HL-60 (cell line): Measurements from ENCODE around the gene LMF1.

ENCODE experiments used
- DNase-seq, 2 experiments: peaks; one replicate each; pipeline ENCODE4 v3.0.0-alpha.2; 2010 to 2020; ENCODE audit warnings: low read depth in 1 of 2, low spot score in 1 of 2
- H3K27ac ChIP-seq: fragments of 250-450 bp; sonication (Bioruptor Pico); replicated peaks from 2 replicates; pipeline ENCODE4 v1.5.1; 2020; ENCODE audit warnings: mild to moderate bottlenecking, moderate library complexity
- H3K27me3 ChIP-seq: fragments of 250-450 bp; sonication (Bioruptor Pico); 2 replicates; pipeline ENCODE4 v1.5.1; 2021; ENCODE audit warnings: mild to moderate bottlenecking, moderate library complexity; ENCODE audit not compliant: insufficient read depth, poor library complexity, severe bottlenecking
- H3K4me3 ChIP-seq: replicated peaks from 2 replicates; pipeline ENCODE4 v1.5.1; 2011; ENCODE audit warnings: mild to moderate bottlenecking, control low read depth, low read length; ENCODE audit not compliant: insufficient read depth
- GABPA ChIP-seq: IDR thresholded peaks from 2 replicates; pipeline ENCODE4 v1.6.1; 2012; ENCODE audit warnings: low read depth
- POLR2AphosphoS5 ChIP-seq: IDR thresholded peaks from 2 replicates; pipeline ENCODE4 v1.6.1; 2012; ENCODE audit warnings: low read depth
- SPI1 ChIP-seq: IDR thresholded peaks from 2 replicates; pipeline ENCODE4 v1.6.1; 2012; ENCODE audit warnings: low read depth, mild to moderate bottlenecking, borderline replicate concordance
- TF ChIP-seq, protein P1 (sequence below): IDR thresholded peaks from 2 replicates; pipeline ENCODE4 v1.6.1; 2012; ENCODE audit warnings: low read depth; ENCODE audit not compliant: insufficient replicate concordance
- TF ChIP-seq, protein P2 (sequence below): IDR thresholded peaks from one replicate; pipeline ENCODE4 v1.5.1; 2011; ENCODE audit warnings: low read length, control low read depth, inconsistent platforms; ENCODE audit not compliant: insufficient read depth

LMF1 gene

DNA sequence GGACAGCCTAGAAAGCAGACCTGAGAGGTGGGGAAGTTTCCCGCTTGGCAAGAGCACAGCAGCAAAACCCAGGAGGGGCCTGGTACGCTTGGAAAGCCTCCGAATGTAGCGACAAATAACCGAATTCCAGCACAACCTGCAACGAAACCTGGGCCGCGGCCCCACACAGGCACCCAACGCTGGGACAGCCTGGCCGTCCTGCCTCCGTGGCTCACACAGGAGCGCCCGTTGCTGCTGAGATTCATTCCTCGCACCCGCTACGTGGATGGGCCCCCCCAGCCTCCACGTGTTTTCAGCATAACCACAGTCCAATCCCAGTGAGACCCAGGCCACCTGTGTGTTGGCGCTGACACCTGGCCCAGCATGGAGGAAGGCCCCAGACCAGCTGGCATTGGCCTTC, 42.9 kb downstream of the LMF1 start:
- Histone ChIP-seq H3K4me3 (no peak overlapping the region), H3K27ac (no peak overlapping the region), H3K27me3 (no peaks in the 10 kb centered on the region)
- DNase-seq, result no peak
- TF ChIP-seq, protein P1, sequence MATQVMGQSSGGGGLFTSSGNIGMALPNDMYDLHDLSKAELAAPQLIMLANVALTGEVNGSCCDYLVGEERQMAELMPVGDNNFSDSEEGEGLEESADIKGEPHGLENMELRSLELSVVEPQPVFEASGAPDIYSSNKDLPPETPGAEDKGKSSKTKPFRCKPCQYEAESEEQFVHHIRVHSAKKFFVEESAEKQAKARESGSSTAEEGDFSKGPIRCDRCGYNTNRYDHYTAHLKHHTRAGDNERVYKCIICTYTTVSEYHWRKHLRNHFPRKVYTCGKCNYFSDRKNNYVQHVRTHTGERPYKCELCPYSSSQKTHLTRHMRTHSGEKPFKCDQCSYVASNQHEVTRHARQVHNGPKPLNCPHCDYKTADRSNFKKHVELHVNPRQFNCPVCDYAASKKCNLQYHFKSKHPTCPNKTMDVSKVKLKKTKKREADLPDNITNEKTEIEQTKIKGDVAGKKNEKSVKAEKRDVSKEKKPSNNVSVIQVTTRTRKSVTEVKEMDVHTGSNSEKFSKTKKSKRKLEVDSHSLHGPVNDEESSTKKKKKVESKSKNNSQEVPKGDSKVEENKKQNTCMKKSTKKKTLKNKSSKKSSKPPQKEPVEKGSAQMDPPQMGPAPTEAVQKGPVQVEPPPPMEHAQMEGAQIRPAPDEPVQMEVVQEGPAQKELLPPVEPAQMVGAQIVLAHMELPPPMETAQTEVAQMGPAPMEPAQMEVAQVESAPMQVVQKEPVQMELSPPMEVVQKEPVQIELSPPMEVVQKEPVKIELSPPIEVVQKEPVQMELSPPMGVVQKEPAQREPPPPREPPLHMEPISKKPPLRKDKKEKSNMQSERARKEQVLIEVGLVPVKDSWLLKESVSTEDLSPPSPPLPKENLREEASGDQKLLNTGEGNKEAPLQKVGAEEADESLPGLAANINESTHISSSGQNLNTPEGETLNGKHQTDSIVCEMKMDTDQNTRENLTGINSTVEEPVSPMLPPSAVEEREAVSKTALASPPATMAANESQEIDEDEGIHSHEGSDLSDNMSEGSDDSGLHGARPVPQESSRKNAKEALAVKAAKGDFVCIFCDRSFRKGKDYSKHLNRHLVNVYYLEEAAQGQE, result no peak
- TF ChIP-seq, protein P2, sequence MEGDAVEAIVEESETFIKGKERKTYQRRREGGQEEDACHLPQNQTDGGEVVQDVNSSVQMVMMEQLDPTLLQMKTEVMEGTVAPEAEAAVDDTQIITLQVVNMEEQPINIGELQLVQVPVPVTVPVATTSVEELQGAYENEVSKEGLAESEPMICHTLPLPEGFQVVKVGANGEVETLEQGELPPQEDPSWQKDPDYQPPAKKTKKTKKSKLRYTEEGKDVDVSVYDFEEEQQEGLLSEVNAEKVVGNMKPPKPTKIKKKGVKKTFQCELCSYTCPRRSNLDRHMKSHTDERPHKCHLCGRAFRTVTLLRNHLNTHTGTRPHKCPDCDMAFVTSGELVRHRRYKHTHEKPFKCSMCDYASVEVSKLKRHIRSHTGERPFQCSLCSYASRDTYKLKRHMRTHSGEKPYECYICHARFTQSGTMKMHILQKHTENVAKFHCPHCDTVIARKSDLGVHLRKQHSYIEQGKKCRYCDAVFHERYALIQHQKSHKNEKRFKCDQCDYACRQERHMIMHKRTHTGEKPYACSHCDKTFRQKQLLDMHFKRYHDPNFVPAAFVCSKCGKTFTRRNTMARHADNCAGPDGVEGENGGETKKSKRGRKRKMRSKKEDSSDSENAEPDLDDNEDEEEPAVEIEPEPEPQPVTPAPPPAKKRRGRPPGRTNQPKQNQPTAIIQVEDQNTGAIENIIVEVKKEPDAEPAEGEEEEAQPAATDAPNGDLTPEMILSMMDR, result no peak
- TF ChIP-seq SPI1, result no peak

- no peak for TF ChIP-seq SPI1
- no peak for TF ChIP-seq POLR2AphosphoS5
- TF ChIP-seq GABPA, result no peak
- TF ChIP-seq, protein P2, result no peak
- TF ChIP-seq, protein P1, result no peak
- Histone ChIP-seq H3K4me3 (no peak overlapping the region), H3K27ac (no peak overlapping the region), H3K27me3 (no peaks in the 10 kb centered on the region)
- no peak for DNase-seq
These were observed 43.4 kb downstream of the LMF1 start for GRCh38 chr16:927406-927805.

- TF ChIP-seq, protein P2, result no peak
- TF ChIP-seq SPI1, result no peak
These were observed 44.1 kb downstream of the LMF1 start for GRCh38 chr16:926715-927114.

DNA sequence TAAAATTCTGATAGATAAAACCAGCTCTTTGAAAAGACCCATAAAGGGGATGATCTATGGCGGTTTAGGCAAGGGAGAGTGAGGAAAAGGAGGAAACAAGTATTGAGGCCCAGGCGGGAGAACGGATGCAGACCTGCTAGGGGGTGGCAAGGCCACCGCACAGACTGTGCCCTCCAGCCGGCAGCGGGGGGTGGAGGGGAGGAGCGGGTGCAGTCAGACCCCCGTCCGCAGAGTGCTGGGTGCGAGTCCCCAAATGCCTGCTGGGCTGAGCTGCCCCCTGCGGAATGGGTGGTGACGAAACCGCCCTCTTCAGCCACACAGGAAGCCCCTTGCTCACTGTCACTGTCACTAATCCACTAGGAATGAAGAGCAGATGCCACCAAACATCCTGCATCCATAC, 46.0 kb downstream of the LMF1 start:
- no peak for DNase-seq
- no peak for TF ChIP-seq SPI1
- no peak for TF ChIP-seq GABPA
- TF ChIP-seq, protein P1, result no peak
- TF ChIP-seq, protein P2, result no peak
- TF ChIP-seq POLR2AphosphoS5, result no peak
- Histone ChIP-seq H3K27ac (no peak overlapping the region), H3K4me3 (no peak overlapping the region), H3K27me3 (no peaks in the 10 kb centered on the region)

More at GRCh38 chr16:926715-927114, 44.1 kb downstream of the LMF1 start:
- DNase-seq, result no peak
- Histone ChIP-seq H3K4me3 (no peak overlapping the region), H3K27ac (no peak overlapping the region), H3K27me3 (no peaks in the 10 kb centered on the region)
